Calu3 (cell line): Measurements from ENCODE around the gene ARHGEF12. TPM values are rescaled to one million over a fixed set of nuclear protein-coding genes. Genes with fewer than 3 reads are reported as not detected.

ENCODE experiments used
- BruUV-seq: library from RNA; stranded (reverse); fragments of 400-500 nt; replicated peaks from 2 replicates; lab custom pipeline; 2021; lab: Mats Ljungman, UMichigan
- CTCF ChIA-PET: fragments of 300-600 bp; sonication (Branson Sonifier 250); formaldehyde crosslinking; loops from one replicate; lab custom pipeline; 2022; ENCODE audit warnings: antibody characterized with exemption; lab: Charles Lee
- DNase-seq: peaks from one replicate; pipeline ENCODE4 v3.0.0; 2022
- H3K27ac Mint-ChIP-seq: one replicate; pipeline ENCODE4 v1.8.0; 2022; ENCODE audit warnings: mixed read lengths; ENCODE audit not compliant: unreplicated experiment
- H3K27me3 Mint-ChIP-seq: one replicate; pipeline ENCODE4 v1.8.0; 2022; ENCODE audit warnings: mixed read lengths; ENCODE audit not compliant: unreplicated experiment
- H3K36me3 Mint-ChIP-seq: one replicate; pipeline ENCODE4 v1.8.0; 2022; ENCODE audit warnings: mild to moderate bottlenecking, moderate library complexity, mixed read lengths; ENCODE audit not compliant: insufficient read depth, unreplicated experiment
- H3K4me1 Mint-ChIP-seq: one replicate; pipeline ENCODE4 v1.8.0; 2022; ENCODE audit warnings: mild to moderate bottlenecking, low read depth, mixed read lengths; ENCODE audit not compliant: unreplicated experiment
- H3K4me3 Mint-ChIP-seq: one replicate; pipeline ENCODE4 v1.8.0; 2022; ENCODE audit warnings: mild to moderate bottlenecking, low read depth, moderate library complexity, mixed read lengths; ENCODE audit not compliant: unreplicated experiment
- H3K9me3 Mint-ChIP-seq: one replicate; pipeline ENCODE4 v1.8.0; 2022; ENCODE audit warnings: low read depth, mixed read lengths; ENCODE audit not compliant: unreplicated experiment
- CTCF ChIP-seq: fragments of 200-600 bp; IDR thresholded peaks from one replicate; pipeline ENCODE4 v1.8.0; 2022; ENCODE audit warnings: antibody characterized with exemption; ENCODE audit not compliant: unreplicated experiment
- intact Hi-C: fragments of 100-400 bp; cut with micrococcal nuclease; formaldehyde crosslinking; loops from one replicate; pipeline ENCODE4 v1.10.0; 2022; ENCODE audit not compliant: unreplicated experiment
- total RNA-seq: library from RNA; stranded (reverse); gene quantifications from 2 replicates; pipeline ENCODE4 v1.2.3, GENCODE V29; 2022

ARHGEF12 gene
- total RNA-seq, 1 experiment from 2014 or later: 50.0 TPM

- no peak overlapping the region for H3K27ac Mint-ChIP-seq
- no peaks in the 10 kb centered on the region for H3K27me3 Mint-ChIP-seq
- H3K4me3 Mint-ChIP-seq: no peak overlapping the region
- no peaks in the 10 kb centered on the region for H3K36me3 Mint-ChIP-seq
- DNase-seq: no peak
- no peak for TF ChIP-seq CTCF
- BruUV-seq: no TSS peak
- intact Hi-C loops: no loop called here
- H3K4me1 Mint-ChIP-seq: peaks cover 23% of the 10 kb centered on the region
- peaks cover 4% of the 10 kb centered on the region for H3K9me3 Mint-ChIP-seq
- CTCF ChIA-PET: no interaction called here
Measured at GRCh38 chr11:120386774-120387371, 50.7 kb downstream of the ARHGEF12 start.

- no peak for DNase-seq
- CTCF ChIA-PET: no interaction called here
- peaks cover 32% of the 10 kb centered on the region for H3K4me1 Mint-ChIP-seq
- no peak overlapping the region for H3K4me3 Mint-ChIP-seq
- intact Hi-C loops: no loop called here
- no peaks in the 10 kb centered on the region for H3K36me3 Mint-ChIP-seq
- TF ChIP-seq CTCF: no peak
- BruUV-seq: no TSS peak
- H3K9me3 Mint-ChIP-seq: peaks cover 4% of the 10 kb centered on the region
- no peak overlapping the region for H3K27ac Mint-ChIP-seq
- H3K27me3 Mint-ChIP-seq: no peaks in the 10 kb centered on the region
Measured at GRCh38 chr11:120388261-120388660, 52.0 kb downstream of the ARHGEF12 start.

GRCh38 chr11:120389693-120390584 lies 53.7 kb downstream of the ARHGEF12 start:
- TF ChIP-seq CTCF: no peak
- H3K27me3 Mint-ChIP-seq: no peaks in the 10 kb centered on the region
- H3K36me3 Mint-ChIP-seq: no peaks in the 10 kb centered on the region
- CTCF ChIA-PET: interaction anchor here (1.7 to 2.0 kb wide), 2 partner anchors 11 to 54 kb away, joined by 5 to 10 read pairs; partner anchors contain the start of gene ARHGEF12
- H3K9me3 Mint-ChIP-seq: peaks cover 7% of the 10 kb centered on the region
- H3K27ac Mint-ChIP-seq: no peak overlapping the region
- intact Hi-C loops: loop anchor here (5.0 kb wide), 1 partner anchor 37 kb away; no protein-coding TSS in a partner anchor
- DNase-seq: no peak
- BruUV-seq: no TSS peak
- H3K4me3 Mint-ChIP-seq: no peak overlapping the region
- peaks cover 32% of the 10 kb centered on the region for H3K4me1 Mint-ChIP-seq

GRCh38 chr11:120390585-120390922 lies 54.3 kb downstream of the ARHGEF12 start:
- TF ChIP-seq CTCF: no peak
- Mint-ChIP-seq H3K27ac (no peak overlapping the region), H3K4me3 (no peak overlapping the region), H3K9me3 (peaks cover 11% of the 10 kb centered on the region), H3K4me1 (peaks cover 32% of the 10 kb centered on the region), H3K27me3 (no peaks in the 10 kb centered on the region), H3K36me3 (no peaks in the 10 kb centered on the region)
- BruUV-seq: no TSS peak
- no peak for DNase-seq
- CTCF ChIA-PET: interaction anchor here (0.9 to 2.0 kb wide), 3 partner anchors 10 to 54 kb away, joined by 3 to 10 read pairs (median 5); partner anchors contain the start of gene ARHGEF12
- intact Hi-C loops: loop anchor here (5.0 kb wide), 1 partner anchor 37 kb away; no protein-coding TSS in a partner anchor
